Glomerular visceral epithelial cell (primary cell): ENCODE data around the gene STMN3.
A peak's percentile ranks its signal among the peaks of the same experiment; 100 is the strongest.

ENCODE experiments used
- DNase-seq: peaks from one replicate; pipeline ENCODE4 v3.0.0-alpha.2; 2016; ENCODE audit errors: extremely low spot score

The STMN3 gene

DNA sequence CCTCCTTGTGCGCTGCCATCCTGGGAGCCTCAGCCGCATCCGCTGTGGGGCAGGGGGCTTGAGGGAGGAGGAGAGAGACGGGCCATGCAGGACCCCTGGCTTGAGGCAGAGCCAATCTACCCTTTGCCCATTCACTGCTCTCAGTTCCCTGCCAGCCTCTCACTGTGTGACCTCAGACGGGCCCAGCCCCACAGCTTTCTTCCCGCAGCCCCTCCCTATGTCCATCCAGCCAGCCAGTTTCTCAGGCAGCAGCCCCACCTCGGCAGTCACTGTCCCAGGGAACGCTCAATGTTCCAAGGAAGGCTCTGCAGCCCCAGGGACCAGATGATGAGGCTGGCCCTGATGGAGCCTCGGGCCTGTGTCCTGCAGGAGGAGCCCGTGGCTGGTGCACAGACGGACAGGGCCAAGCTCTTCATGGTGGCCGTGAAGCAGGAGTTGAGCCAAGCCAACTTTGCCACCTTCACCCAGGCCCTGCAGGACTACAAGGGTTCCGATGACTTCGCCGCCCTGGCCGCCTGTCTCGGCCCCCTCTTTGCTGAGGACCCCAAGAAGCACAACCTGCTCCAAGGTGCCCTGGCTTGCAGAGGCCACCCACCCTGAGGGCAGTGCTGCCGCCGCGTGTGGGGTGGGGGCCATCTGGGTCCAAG lies 39.3 kb upstream of the STMN3 start:
- peak; percentile 29 for DNase-seq

DNA sequence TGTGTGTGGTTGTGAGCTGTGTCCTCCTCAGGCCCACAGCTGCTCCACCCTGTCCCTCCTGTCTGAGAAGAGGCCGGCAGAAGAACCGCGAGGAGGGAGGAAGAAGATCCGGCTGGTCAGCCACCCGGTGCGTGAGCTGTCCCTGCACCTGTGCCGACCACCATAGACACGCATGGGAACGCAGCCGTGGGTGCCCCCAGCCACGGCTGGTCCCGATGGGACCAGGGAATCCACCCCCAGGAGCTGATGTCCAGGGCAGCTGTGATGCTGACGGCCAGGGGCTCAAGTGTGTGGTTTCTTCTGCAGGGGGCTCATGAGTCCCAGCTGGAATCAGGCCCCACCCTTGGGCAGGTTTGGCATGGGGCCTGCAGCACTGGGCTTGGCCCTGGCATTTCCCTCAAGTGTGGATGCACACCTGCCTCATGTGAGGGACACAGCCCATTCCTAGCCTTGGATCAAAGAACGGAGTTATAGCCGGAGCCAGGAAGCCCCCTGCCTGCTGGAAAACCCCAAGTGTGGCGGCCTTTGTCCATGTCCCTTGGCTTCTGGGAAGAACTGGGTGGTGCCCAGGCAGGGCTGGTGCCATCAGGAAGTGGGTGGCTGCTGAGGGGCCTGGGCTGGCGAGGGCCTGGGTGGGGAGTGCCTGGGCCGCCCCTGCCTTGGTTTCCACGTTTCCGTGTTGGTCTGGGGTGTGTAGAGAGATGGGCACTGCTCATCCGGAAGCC lies 38.6 kb upstream of the STMN3 start:
- no peak for DNase-seq

DNA sequence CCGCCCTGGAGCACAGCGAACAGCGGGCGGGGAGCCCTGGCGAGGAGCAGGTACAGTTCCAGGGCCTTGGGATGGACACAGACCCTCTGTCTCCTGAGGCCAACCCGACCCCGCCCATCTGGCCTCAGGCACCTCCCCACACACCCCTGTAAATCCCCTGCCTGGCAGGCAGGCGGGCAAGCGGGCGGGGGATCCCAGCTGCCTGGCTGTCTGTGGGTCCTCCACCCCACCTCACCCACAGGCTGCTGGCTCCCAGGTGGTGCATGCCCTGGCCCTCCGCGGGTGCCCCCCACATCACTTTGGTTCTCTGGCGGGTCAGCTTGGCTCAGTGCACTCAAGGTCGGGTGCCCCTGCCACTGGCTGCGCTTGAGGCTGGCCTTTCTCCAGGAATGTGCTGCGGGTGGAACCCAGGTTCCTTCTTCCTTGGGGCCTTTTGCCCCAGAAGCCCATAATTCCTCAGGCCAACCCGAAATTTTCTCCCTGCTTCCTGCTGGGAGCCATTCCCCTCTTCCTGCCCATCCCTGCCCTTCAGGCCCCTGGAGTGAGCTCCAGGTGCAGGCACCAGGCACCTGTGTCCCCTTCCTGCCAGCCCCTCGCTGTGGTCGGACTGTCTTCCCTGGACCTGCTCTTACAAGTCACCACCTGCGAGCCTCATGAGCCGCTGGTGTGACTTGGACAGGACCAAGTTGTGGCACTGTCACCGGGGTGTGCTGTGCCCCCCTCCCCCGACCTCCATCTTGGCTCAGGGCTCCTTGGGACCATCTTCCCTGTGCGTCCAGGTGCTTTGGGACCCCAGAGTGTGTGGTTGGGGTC lies 37.9 kb upstream of the STMN3 start:
- DNase-seq: no peak

DNA sequence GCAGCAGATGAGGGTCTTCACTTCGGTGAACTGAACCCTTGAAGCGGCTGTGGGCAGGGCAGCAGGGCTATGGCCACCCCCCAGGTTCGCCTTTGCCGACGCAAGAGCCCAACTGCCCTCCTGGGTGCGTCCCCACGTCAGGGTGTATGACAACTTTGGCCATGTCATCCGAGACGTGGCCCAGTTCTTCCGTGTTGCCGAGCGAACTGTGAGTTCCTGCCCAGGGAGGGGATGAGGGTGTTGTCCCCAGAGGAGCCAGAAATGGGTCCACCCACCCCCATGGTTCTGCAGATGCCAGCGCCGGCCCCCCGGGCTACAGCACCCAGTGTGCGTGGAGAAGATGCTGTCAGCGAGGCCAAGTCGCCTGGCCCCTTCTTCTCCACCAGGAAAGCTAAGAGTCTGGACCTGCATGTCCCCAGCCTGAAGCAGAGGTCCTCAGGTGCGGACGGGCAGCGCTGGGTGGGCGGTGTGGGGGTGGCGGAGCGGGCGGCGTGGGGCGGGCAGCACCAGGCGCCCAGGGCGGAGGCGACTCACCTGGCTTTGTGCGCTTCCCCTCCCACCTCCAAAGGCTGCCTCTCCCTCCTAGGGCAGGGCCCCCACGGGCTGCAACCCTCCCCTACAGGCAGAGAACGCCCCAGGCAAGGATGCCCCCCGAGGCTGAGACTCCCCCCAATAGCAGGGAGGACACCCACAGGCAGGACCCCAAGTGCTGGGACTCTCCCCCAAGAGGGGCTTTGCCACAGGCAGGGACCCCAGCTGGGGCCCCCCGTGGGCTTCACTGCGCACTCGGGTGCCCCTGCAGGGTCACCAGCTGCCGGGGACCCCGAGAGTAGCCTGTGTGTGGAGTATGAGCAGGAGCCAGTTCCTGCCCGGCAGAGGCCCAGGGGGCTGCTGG lies 37.0 kb upstream of the STMN3 start:
- DNase-seq: no peak

DNA sequence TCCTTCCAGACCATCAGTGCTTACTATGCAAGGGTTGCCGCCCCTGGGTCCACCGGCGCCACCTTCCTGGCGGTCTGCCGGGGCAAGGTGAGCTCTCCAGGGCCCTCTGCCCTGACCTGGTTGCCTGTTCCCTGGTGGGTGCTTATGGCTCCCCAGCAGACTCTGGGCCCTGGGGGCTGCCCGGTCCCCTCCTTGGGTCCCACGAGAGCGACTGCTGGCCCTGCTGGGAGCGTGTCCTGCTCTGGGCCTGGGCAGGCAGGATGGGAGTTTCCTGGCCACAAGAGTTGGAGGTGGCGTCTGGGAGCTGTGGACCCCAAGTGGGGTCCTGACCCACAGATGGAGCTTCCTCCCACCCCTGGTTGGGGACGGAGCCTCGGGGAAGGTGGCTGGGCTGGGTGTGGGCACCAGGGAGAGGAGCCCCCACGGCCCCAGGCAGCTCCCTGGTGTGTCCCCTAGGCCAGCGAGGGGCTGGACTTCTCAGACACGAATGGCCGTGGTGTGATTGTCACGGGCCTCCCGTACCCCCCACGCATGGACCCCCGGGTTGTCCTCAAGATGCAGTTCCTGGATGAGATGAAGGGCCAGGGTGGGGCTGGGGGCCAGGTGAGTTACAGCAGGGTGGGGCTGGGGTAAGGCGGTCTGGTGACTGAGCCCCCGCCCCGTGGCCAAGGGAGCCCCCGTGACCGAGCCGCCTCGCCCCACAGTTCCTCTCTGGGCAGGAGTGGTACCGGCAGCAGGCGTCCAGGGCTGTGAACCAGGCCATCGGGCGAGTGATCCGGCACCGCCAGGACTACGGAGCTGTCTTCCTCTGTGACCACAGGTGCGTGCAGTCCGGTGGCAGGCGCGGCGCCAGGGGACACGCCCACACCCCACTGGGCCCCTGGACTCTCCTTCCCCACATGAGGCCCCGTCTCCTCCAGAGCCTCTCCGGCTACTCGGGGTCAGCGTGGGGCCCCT lies 36.1 kb upstream of the STMN3 start:
- DNase-seq: no peak

DNA sequence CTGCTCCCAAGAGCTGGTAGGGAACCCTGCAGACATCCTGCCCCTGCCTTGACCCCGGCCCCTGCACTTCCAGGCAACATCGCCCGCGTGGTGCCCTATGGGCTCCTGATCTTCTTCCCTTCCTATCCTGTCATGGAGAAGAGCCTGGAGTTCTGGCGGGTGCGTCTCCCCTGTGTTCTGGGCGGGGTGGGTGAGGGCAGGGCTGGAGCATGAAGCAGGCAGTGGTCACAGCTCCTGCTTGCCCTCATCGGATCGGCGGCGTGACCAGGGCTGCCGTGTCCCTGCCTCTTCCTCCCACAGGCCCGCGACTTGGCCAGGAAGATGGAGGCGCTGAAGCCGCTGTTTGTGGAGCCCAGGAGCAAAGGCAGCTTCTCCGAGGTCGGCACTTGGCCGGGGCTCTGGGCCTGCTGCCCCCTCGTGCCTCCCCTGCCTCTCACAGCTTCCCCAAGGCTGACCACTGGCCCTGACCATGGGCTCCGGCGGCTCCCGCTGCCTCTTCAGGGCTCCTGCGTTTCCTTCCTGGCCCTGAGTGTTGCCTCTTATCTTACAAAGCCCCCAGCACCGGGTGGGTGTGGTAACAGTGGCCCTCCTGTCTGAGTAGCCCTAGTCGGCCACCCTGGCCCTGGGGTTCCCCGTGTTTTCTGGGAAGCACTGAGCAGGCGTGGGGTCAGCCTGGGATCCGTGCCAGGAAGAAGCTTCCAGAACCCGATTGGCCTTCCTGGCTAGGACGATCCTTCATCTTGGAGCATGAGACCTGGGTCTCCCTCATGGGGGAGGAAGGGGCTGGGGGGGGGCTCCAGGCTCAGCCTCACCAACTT lies 35.2 kb upstream of the STMN3 start:
- no peak for DNase-seq

DNA sequence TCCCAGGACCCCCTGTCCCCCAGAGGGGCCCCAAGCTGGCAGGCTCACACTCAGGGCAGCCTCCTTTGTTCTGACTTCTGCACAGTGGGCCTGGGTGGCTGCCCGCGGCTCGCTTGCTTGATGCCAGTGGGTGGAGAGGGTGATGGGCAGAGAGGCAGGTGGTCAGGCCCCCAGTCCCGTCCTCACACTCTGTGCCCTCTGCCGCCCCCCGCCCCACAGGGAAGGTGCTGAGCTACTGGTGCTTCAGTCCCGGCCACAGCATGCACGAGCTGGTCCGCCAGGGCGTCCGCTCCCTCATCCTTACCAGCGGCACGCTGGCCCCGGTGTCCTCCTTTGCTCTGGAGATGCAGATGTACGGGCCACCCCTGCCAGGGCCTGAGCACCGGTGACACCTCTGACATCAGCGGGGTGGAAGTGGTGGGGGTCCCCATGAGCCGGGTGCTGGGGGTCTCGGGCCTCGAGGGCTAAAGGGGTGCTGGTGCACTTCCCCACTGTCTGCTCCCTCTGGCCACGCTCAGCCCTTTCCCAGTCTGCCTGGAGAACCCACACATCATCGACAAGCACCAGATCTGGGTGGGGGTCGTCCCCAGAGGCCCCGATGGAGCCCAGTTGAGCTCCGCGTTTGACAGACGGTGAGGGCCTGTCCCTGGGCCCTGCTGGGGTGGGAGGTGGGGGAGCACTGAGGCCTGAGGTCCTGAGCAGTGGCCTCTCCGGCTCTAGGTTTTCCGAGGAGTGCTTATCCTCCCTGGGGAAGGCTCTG lies 34.4 kb upstream of the STMN3 start:
- no peak for DNase-seq

DNA sequence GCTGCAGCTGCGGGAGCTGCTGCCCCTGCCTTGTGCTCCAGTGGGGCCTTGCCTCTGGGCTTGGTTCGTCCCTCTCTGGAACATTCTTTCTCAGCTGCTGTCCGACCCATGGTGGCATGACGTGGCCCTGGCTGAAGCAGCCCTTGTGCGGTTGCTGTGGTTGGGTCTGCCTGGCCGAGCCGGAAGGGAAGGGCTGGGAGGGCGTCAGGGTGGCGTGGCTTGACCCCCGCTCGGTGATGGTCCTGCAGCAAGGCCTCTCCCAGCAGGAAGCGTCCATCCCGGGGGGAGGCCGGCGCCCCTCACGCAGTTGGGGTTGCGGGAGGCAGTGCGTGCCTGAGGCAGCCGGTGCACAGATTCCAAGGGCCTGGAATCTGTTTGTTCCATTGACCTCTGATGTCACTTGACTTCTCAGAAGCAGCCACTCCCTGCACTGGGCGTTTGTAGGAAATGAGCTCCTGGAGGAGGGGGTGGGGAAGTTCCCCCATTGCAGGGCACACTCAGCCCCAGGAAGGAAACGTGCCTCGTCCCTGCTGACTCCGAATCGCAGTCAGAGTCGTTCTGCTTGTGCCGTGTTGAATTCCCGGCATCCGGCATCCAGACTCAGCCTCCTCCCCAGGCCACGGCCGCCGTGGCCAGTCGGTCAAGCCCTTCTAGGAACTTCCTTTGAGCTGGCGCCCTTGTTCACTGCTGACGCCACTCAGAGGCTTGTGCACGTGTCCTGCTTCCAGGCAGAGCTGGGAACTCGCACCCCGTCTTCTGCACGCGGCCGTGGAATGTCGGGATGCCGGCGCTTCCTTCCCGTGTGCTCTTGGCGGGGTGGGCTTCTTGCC lies 33.5 kb upstream of the STMN3 start:
- DNase-seq: no peak

DNA sequence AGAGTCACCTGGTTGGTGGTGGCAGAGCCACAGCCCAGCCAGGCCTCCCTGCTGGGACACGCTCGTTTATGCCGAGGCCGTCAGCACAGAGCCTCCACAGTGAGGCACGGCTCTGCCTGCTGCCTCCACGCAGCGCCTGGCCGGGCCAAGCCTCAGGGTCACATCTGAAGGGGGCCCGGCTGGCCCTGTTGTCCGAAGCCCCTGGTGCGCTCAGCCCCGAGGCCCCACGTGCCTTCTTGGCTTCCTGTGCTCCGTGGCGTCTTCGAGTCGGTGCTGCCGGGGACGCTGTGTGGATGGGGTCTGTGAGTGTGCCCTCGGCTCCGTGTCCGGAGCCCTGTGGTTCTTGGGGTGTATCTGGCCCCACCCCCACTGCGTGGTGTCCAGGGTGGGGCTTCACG lies 32.9 kb upstream of the STMN3 start:
- DNase-seq: no peak

DNA sequence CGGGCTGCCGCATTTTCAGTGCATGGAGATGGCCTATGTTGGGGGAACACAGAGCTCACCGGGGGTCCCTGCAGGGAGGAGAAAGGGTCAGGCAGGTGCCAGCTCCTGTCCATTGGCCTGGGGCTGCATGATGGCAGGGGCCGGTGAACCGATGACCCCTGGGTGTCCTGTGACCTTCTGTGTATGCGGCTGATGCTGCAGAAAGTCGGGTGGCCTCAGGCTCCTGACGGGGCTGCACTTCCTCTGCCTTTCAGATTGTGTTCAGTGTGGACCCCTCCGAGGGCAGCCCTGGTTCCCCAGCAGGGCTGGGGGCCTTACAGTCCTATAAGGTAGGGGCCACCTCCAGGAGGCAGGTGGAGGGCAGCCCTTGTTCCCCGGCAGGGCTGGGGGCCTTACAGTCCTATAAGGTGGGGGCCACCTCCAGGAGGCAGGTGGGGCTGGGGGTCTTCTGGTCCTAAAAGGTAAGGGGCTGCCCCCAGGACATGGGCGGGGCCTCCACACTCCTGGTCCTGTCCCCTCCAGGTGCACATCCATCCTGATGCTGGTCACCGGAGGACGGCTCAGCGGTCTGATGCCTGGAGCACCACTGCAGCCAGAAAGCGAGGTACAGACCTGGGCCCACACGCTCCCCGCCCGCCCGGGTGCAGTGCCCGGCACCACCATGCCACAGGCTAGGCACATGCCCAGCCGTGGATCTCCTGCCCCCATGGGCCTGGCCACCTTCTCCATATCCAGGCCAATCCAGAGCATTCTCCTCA lies 32.2 kb upstream of the STMN3 start:
- DNase-seq: no peak

DNA sequence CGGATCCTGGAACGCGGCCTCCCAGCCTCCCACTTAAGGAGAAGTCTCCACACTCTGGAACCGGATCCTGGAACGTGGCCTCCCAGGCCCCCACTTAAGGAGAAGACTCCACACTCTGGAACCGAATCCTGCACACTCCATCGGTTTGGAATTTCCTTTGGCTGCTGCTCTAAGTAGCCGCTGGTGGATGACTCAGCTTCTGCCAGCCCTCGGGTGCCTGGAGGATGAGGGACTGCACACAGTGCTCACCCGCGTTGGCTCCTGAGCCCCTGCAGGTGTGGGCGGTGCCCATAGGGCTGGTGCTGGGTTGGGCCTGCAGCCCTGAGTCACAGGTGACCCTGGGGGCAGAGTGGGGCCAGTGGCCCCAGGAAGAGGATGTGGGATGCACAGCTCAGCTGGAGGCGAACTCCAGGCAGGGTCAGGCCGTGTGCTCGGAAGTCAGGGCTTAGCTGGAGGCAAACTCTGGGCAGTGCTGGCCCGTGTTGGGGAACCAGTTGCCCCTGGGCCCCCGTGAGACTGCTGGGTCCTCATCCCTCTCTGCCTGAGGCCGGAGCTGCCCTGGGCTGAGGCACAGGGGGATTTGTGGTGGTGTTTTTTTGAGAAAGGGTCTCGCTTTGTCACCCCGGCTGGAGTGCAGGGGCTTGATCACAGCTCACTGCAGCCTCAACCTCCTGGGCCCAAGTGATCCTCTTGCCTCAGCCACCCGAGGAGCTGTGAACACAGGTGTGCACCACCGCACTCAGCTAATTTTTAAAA lies 29.3 kb upstream of the STMN3 start:
- DNase-seq: peak; percentile 100

DNA sequence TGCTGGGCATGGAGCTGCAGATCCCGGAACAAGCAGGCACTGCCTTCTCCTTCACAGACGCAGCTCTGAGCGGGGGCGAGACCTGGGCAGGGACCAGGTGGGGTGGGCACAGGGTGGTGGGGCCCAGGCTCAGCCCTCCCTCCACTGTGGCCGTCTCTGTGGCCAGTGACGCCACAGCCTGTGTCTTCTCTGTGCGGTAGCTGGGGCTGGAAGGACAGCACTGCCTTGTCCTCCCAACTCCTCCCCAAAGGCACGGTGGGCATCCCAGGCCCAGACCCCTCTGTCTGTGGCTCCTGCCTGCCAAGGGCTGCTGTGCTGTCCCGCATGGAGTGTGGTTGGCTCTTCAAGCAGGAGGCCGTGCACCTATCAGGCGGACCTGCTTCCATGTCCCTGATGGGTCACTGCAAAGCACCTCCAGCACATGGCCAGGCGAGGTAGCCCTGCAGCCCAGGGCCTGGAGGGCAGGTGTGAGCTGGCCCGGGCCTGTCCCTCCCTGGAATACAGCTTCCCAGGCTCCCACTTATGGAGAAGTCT lies 28.5 kb upstream of the STMN3 start:
- DNase-seq: no peak

DNA sequence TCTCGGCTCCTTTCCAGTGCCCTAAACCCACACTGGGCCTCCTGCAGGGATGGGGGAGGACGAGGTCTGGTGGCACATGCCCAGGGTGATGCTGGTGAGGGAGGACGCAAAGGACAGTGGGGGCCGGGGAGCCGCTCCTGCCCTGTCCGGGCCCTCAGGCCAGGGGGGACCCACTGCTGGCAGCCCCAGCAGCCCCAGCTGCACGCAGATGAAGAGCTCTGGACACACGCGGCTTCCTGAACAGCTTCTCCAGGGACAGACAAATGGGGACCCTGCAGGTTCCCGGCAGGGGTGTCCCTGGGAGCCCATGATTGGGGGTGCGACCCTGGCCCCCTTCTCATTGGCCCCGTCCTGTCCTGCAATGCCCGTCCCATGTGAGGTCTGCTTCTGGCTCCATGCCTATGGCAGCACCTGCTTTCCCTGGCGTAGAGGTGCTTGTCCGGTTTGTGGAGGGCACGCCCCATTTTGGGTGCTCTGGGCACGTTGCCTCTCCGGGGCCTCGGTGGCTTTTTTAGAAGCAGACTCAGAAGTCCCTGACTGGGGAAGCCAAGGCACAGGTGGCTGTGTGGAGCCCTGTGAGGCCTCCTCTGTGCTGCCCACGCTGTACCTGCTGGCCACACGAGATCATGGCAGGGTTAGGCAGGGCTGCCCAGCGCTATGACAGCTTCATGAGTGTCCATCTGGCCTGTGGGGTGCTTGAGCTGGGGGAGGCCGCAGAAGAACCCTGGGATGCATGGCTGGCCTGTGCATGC lies 27.8 kb upstream of the STMN3 start:
- no peak for DNase-seq

DNA sequence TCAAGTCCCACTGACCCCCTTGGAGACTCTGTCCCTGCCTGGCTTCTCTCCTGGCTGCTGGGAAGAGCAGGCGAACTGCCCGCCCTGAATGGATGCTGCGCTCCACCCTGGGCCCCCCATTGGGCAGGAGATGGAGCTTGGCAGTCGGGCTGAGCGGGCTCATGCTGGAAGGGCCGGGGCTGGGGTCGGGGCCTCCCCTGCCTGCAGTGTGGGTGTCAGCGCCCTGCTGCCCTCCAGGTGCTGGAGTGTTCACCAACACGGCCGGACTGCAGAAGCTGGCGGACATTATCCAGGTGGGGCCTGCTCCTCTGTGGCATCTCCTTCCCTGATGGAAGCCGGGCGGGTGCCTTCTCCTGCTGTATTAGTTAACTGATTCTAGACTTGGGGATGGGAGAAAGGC lies 27.2 kb upstream of the STMN3 start:
- no peak for DNase-seq

DNA sequence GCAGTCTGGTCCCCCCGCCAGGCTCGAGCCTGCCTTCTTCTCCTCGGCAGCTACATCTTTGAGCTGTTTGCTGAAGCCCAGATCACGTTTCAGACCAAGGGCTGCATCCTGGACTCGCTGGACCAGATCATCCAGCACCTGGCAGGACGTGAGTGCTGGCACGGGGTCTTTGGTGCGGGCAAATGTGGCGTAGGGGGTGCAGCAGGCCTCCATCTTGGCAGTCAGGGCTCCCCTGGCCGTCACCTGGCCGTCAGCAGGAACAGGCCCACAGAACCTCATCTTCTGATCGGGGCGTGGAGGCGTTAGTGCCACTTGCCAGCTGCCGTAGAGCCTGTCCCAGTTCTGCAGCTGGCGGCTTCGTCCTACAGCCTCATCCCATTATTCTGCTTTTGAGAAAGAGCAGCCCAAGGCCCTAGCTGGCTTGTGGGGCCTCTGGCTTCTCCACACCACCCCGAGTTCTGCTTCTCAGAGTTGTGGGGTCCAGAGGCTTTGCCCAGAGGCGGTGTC lies 26.6 kb upstream of the STMN3 start:
- no peak for DNase-seq
